ENCODE measurements around the gene GNGT2.

GRCh38 chr17:49198211-49198610 lies 12.2 kb downstream of the GNGT2 start:
- TF ChIP-seq, protein P1, sequence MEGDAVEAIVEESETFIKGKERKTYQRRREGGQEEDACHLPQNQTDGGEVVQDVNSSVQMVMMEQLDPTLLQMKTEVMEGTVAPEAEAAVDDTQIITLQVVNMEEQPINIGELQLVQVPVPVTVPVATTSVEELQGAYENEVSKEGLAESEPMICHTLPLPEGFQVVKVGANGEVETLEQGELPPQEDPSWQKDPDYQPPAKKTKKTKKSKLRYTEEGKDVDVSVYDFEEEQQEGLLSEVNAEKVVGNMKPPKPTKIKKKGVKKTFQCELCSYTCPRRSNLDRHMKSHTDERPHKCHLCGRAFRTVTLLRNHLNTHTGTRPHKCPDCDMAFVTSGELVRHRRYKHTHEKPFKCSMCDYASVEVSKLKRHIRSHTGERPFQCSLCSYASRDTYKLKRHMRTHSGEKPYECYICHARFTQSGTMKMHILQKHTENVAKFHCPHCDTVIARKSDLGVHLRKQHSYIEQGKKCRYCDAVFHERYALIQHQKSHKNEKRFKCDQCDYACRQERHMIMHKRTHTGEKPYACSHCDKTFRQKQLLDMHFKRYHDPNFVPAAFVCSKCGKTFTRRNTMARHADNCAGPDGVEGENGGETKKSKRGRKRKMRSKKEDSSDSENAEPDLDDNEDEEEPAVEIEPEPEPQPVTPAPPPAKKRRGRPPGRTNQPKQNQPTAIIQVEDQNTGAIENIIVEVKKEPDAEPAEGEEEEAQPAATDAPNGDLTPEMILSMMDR (IDR thresholded peaks at IDR 0.05; ENCODE audit: poor library complexity, severe bottlenecking): no peak
- TF ChIP-seq EP300 (conservative IDR thresholded peaks at IDR 0.05; ENCODE audit: poor library complexity, severe bottlenecking) (no peak), EZH2 (IDR thresholded peaks at IDR 0.05; ENCODE audit: borderline replicate concordance, insufficient read depth, low read length, poor library complexity, severe bottlenecking) (no peak), TAF1 (IDR thresholded peaks at IDR 0.05; ENCODE audit: low read depth) (no peak)

Measured in neural cell (in vitro differentiated cells).